Breast epithelium (tissue), 4 donors: ENCODE results near the gene CD4. TPM values are rescaled to one million over a fixed set of nuclear protein-coding genes. Genes with fewer than 3 reads are reported as not detected.

Source experiments
- DNase-seq, 2 donors: peaks; one replicate each; pipeline ENCODE4 v3.0.0-alpha.2; 2019; ENCODE audit warnings: low spot score in 2 of 2
- H3K27ac ChIP-seq, 2 donors: fragments of 200-600 bp; sonication (generic) in 1 of 2; one replicate each; pipeline ENCODE4 v1.5.1; 2016 to 2019; ENCODE audit warnings: mild to moderate bottlenecking in 1 of 2
- H3K27me3 ChIP-seq, 2 donors: fragments of 200-600 bp; sonication (generic) in 1 of 2; one replicate each; pipeline versions ENCODE4 v1.5.1 to v1.6.0; 2017 to 2019; ENCODE audit warnings: control low read depth in 1 of 2, mild to moderate bottlenecking in 1 of 2
- H3K36me3 ChIP-seq: fragments of 200-600 bp; one replicate; pipeline ENCODE4 v1.5.1; 2019
- H3K4me1 ChIP-seq, 2 donors: fragments of 200-600 bp; sonication (generic); one replicate each; pipeline ENCODE4 v1.5.1; 2016 to 2019; ENCODE audit warnings: control low read depth in 1 of 2
- H3K4me3 ChIP-seq, 3 donors: fragments of 200-600 bp; sonication (generic); 1 replicate in 2 of 3; 2 replicates in 1 of 3; pipeline ENCODE4 v1.5.1; 2016 to 2019; ENCODE audit warnings: mild to moderate bottlenecking in 3 of 3, moderate library complexity in 2 of 3
- H3K9me3 ChIP-seq, 2 donors: fragments of 200-600 bp; sonication (generic) in 1 of 2; one replicate each; pipeline ENCODE4 v1.5.1; 2016 to 2019; ENCODE audit warnings: control low read depth in 1 of 2
- POLR2A ChIP-seq: fragments of 450-650 bp; IDR thresholded peaks from one replicate; pipeline ENCODE4 v1.6.1; 2016; ENCODE audit warnings: antibody characterized with exemption, mild to moderate bottlenecking, moderate library complexity
- POLR2AphosphoS5 ChIP-seq, 3 donors: sonication (generic); formaldehyde crosslinking; IDR thresholded peaks; one replicate each; pipeline ENCODE4 v1.6.1; 2017; ENCODE audit warnings: antibody characterized with exemption in 3 of 3
- intact Hi-C: fragments of 100-400 bp; cut with DNase I; formaldehyde crosslinking; loops from one replicate; pipeline ENCODE4 v1.15.1; 2023; ENCODE audit warnings: low total_unique reads
- total RNA-seq, 3 donors: library from RNA; depleted of rRNA; stranded (reverse); fragments of >200 nt; gene quantifications; one replicate each; pipeline ENCODE4 v1.1.0, GENCODE V29; 2016
- TF ChIP-seq, protein P1 (sequence below), 3 donors: fragments of 450-650 bp; IDR thresholded peaks; one replicate each; pipeline ENCODE4 v1.5.1; 2016 to 2017; ENCODE audit warnings: antibody characterized with exemption in 3 of 3, mild to moderate bottlenecking in 3 of 3, moderate library complexity in 3 of 3

The CD4 gene
- total RNA-seq, 3 donors from 2014 or later: 5.9 to 29.0 (median 11.0) TPM

DNA sequence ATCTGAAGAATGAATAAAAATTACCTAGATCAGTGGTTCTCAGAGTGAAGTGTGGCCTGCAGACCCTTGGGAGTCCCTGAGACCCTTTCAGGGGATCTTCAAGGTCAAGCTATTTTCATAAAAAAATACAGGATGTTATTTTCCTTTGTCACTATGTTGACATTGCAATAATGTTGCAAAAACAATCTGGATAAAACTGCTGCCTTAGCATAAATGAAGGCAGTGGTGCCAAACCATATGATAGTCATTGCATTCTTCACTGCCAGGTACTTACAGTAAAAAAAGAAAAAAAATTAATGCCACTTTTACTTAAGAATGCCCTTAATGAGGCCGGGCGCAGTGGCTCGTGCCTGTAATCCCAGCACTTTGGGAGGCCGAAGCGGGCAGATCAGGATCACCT is 2.0 kb upstream of the CD4 start:
- intact Hi-C loops: no loop called here
- Histone ChIP-seq H3K4me1 (no peaks in the 10 kb centered on the region), H3K36me3 (no peaks in the 10 kb centered on the region)

DNA sequence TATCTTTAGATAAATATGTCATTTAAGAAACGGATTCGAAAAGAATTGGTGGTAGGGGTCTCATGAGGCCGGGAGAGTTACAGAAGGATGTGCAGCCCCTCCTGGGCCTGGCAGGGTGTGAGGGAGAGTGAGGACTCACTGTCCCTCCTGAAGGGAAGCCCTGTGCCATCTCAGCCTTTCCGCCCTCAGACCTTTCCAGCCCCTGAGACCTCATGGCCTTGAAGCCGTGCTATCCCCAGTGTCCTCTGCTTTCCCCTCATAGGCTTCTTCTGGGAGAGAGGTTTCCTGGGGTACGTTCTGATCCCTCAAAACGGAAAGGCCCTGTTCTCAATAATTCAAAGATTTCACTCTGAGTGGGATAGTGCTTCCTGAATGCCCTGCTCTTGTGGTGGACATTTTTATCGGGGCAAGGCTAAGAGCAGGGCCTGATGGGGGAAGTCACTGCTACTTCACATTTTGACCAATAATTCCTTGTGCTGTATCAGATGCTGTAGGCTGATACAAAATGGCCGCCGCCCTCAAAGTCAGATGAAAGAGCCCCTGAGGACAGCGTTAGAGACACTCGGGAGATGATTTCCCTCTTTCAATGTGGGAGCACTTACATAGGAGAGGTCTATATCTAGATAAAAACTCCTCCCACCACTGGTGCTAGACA is 1.3 kb downstream of the CD4 start:
- H3K36me3 ChIP-seq: no peaks in the 10 kb centered on the region
- peak overlapping the region in 1 of 3 donors; percentile 30 for H3K4me3 ChIP-seq
- no peaks in the 10 kb centered on the region for H3K27me3 ChIP-seq
- TF ChIP-seq, protein P1, sequence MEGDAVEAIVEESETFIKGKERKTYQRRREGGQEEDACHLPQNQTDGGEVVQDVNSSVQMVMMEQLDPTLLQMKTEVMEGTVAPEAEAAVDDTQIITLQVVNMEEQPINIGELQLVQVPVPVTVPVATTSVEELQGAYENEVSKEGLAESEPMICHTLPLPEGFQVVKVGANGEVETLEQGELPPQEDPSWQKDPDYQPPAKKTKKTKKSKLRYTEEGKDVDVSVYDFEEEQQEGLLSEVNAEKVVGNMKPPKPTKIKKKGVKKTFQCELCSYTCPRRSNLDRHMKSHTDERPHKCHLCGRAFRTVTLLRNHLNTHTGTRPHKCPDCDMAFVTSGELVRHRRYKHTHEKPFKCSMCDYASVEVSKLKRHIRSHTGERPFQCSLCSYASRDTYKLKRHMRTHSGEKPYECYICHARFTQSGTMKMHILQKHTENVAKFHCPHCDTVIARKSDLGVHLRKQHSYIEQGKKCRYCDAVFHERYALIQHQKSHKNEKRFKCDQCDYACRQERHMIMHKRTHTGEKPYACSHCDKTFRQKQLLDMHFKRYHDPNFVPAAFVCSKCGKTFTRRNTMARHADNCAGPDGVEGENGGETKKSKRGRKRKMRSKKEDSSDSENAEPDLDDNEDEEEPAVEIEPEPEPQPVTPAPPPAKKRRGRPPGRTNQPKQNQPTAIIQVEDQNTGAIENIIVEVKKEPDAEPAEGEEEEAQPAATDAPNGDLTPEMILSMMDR (IDR thresholded peaks at IDR 0.05): no peak
- TF ChIP-seq POLR2AphosphoS5 (IDR thresholded peaks at IDR 0.05) (no peak), POLR2A (no peak)
- DNase-seq: no peak
- no peaks in the 10 kb centered on the region for H3K9me3 ChIP-seq
- intact Hi-C loops: no loop called here
- no peaks in the 10 kb centered on the region for H3K4me1 ChIP-seq
- H3K27ac ChIP-seq: no peak overlapping the region

More for the DNA sequence above, 2.0 kb upstream of the CD4 start:
- Histone ChIP-seq H3K9me3 (no peaks in the 10 kb centered on the region), H3K4me3 (no peak overlapping the region), H3K27ac (no peak overlapping the region), H3K27me3 (no peaks in the 10 kb centered on the region)
- no peak for DNase-seq
- TF ChIP-seq, protein P1 (IDR thresholded peaks at IDR 0.05): no peak
- TF ChIP-seq POLR2AphosphoS5 (IDR thresholded peaks at IDR 0.05) (no peak), POLR2A (no peak)

DNA sequence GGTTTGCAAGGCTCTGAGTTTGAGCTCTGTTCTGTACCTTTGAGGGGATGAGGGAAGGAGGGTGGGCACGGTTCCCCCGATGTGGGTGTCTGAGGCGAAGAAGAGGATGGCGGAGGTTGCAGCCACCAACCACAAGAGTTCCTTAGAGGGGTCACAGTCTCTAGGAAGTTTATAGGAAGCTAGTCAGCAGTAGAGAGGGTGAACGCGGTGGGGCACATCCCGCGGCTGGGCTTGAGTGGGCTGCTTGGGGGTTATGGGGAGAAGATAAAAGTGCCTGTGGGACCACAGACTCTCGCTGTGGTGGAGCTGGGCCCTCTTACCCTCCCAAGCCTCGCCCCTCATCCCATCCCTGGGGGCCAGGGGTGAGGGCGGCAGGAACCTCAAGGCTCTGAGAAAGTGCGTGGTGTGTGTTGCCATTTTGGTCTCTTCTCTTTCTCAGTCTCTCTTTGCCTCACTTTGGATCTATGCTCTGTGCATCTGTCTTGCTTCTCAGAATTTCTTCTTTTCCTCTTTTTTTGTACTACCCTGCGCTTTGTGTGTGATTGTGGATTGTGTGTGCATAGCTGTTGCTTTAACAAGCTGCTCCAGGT is 2.7 kb downstream of the CD4 start:
- H3K27ac ChIP-seq: no peak overlapping the region
- no peaks in the 10 kb centered on the region for H3K36me3 ChIP-seq
- no peaks in the 10 kb centered on the region for H3K9me3 ChIP-seq
- peak overlapping the region in 1 of 3 donors; percentile 7 for H3K4me3 ChIP-seq
- DNase-seq: no peak
- intact Hi-C loops: no loop called here
- H3K27me3 ChIP-seq: no peaks in the 10 kb centered on the region
- H3K4me1 ChIP-seq: no peaks in the 10 kb centered on the region
- TF ChIP-seq, protein P1 (IDR thresholded peaks at IDR 0.05): no peak
- no peak for TF ChIP-seq POLR2AphosphoS5 (IDR thresholded peaks at IDR 0.05)
- TF ChIP-seq POLR2A: no peak

DNA sequence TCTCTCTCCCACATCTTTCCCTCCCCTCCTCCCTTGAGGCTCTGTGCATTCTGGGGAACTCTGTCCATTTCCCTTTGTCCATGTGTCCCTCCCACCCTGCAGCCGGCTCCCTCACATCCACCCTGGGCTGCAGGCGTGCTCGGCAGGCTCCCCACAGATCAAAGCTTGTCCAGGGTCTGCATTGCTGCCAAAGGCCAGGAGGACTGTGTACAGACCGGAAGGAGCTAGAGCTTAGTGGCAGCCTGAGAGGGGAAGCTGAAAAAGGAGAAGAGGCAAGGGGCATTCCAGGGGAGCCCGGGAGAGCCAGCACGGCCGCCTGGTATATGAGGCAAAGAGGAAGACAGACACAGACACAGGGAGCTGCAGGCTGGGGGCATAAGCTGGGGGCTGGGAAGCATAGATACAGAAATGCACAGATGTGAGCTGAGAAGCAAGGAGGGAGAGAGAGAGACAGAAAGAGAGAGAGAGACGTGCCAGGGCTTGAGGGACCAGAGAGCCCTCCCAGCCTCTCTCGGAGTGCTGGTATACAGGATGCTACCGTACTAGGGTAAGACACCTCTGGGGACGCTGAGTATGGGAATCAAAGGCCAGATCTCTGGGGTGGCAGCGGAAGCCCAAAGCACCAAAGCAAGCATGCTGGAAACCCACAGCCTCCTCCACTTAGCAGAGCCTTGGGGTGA is 3.3 kb downstream of the CD4 start:
- Histone ChIP-seq H3K4me1 (no peaks in the 10 kb centered on the region), H3K9me3 (no peaks in the 10 kb centered on the region), H3K27ac (no peak overlapping the region), H3K36me3 (no peaks in the 10 kb centered on the region), H3K27me3 (no peaks in the 10 kb centered on the region), H3K4me3 (peak overlapping the region; percentile 3 to 28 (median 7))
- intact Hi-C loops: no loop called here
- DNase-seq: no peak
- TF ChIP-seq POLR2A (no peak), POLR2AphosphoS5 (IDR thresholded peaks at IDR 0.05) (no peak)

DNA sequence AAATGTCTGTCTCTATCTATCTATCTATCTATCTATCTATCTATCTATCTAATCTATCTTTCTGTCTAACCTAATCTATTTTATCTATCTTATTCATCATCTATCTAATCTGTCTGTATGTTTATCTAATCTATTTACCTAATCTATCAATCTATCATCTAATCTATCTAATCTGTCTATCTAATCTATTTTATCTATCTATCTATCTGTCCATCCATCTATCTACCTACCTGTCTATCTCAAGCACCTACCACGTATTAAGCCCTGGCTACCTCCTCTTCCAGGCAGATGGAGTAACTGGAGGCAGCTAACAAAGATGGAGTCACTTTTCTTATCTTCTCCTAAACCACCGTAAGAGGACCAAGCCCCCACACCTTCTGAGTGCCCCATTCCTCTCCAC is 5.8 kb downstream of the CD4 start:
- H3K4me3 ChIP-seq: no peak overlapping the region
- intact Hi-C loops: no loop called here
- no peaks in the 10 kb centered on the region for H3K4me1 ChIP-seq
- H3K27me3 ChIP-seq: no peaks in the 10 kb centered on the region
- no peaks in the 10 kb centered on the region for H3K36me3 ChIP-seq
- no peak overlapping the region for H3K27ac ChIP-seq
- no peak for DNase-seq
- no peaks in the 10 kb centered on the region for H3K9me3 ChIP-seq
- TF ChIP-seq, protein P1 (IDR thresholded peaks at IDR 0.05): no peak
- TF ChIP-seq POLR2A: no peak
- no peak for TF ChIP-seq POLR2AphosphoS5 (IDR thresholded peaks at IDR 0.05)
